Measurements from ENCODE around the gene ABHD8.
A peak's percentile ranks its signal among the peaks of the same experiment; 100 is the strongest.
"Not testable (repeated sequence)": the region's sequence is repeated elsewhere in the genome, so short reads cannot be mapped to it uniquely, and the experiment has no call there.

ABHD8 gene

DNA sequence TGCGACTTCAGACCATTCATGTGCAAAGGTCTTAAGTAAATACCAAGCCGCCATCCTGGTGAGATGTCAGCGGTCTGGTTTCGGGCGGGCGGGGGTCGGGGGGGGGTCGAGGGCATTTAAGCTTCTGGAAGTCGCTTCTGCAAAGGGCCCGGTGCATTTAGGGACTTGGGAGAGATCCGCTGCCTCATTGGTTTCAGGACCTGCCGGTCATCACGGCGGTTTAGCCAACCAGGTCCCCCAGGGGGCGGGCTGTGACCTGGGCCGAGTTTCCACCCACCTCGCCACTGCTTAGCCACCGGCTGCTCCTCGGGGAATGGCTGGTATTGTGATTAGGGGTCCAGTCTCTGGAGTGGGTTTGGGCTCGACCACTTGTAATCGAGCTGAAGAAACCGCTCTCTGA, 13.7 kb downstream of the ABHD8 start:
- TF ChIP-seq TAF1 (IDR thresholded peaks at IDR 0.05; ENCODE audit: borderline replicate concordance, low read depth, low read length) (no peak), POLR2A (IDR thresholded peaks at IDR 0.05; ENCODE audit: low read depth, low read length) (no peak), POLR2AphosphoS5 (IDR thresholded peaks at IDR 0.05; ENCODE audit: low read depth, low read length) (no peak)
- DNase-seq (ENCODE audit: insufficient read length): peak; percentile 88

DNA sequence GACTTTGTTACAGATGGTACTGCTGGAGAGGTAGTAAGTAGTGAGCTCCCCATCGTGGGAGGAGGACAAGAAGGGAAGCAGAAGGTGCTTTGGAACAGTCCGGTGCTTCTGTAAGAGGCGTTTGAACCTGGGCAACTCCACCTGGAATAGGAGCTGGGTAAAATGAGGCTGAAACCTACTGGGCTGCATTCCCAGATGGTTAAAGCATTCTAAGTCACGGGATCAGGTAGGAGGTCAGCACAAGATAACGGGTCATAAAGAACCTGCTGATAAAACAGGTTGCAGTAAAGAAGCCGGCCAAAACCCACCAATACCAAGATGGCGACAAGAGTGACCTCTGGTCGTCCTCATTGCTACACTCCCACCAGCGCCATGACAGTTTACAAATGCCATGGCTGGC, 16.5 kb downstream of the ABHD8 start:
- DNase-seq (ENCODE audit: insufficient read length) (no peak), FAIRE-seq (no peak)
- no peak for TF ChIP-seq POLR2A (IDR thresholded peaks at IDR 0.05; ENCODE audit: low read depth, low read length)

More for the DNA sequence above, 13.7 kb downstream of the ABHD8 start:
- FAIRE-seq: peak; percentile 79

DNA sequence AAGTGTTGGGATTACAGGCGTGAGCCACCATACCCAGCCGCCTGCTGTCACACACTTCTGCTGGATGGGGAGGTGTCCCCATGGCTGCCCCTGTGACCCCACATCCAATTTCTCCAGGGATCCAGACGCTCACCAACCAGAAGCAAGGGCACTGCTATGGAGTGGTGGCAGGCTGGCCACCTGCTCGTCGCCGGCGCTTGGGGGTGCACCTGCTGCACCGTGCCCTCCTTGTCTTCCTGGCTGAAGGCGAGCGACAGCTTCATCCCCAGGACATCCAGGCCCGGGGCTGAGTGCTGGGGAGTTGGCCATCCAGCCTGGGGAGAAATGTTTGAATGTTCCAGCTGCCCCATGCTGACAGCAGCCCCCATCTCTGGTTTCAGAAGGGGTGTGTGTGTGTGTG, 17.0 kb downstream of the ABHD8 start:
- DNase-seq (ENCODE audit: insufficient read length) (no peak), FAIRE-seq (no peak)
- TF ChIP-seq POLR2A (IDR thresholded peaks at IDR 0.05; ENCODE audit: low read depth, low read length): no peak
- TF ChIP-seq TAF1 (IDR thresholded peaks at IDR 0.05; ENCODE audit: borderline replicate concordance, low read depth, low read length): no peak
- no peak for TF ChIP-seq POLR2AphosphoS5 (IDR thresholded peaks at IDR 0.05; ENCODE audit: low read depth, low read length)

DNA sequence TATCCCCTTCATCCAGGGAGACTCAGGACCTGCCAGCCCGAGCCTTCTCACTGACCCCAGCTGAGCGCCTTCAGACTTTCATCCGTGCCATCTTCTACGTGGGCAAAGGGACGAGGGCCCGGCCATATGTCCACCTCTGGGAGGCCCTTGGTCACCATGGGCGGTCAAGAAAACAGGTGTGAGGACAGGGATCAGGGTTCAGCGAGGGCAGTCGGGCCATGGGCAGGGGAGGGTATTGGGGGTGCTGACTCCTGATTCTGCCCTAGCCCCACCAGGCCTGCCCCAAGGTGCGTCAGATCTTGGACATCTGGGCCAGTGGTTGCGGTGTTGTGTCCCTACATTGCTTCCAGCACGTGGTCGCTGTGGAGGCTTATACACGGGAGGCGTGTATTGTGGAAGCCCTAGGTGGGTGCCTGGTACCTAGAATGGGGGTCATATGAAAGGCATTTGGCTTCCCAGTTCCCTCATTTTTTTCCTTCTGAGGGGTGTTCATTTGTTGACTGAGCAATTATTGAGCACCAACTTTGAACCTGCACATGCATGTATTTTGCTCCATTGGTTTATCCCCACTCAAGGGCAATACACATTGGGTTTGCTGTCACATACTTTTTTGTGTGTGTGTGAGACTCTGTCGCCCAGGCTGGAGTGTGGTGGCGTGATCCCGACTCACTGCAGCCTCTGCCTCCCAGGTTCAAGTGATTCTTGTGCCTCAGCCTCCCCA, 17.6 kb downstream of the ABHD8 start:
- TF ChIP-seq POLR2AphosphoS5 (IDR thresholded peaks at IDR 0.05; ENCODE audit: low read depth, low read length) (no peak), POLR2A (IDR thresholded peaks at IDR 0.05; ENCODE audit: low read depth, low read length) (no peak), TAF1 (IDR thresholded peaks at IDR 0.05; ENCODE audit: borderline replicate concordance, low read depth, low read length) (no peak)
- DNase-seq (ENCODE audit: insufficient read length) (no peak), FAIRE-seq (no peak)

DNA sequence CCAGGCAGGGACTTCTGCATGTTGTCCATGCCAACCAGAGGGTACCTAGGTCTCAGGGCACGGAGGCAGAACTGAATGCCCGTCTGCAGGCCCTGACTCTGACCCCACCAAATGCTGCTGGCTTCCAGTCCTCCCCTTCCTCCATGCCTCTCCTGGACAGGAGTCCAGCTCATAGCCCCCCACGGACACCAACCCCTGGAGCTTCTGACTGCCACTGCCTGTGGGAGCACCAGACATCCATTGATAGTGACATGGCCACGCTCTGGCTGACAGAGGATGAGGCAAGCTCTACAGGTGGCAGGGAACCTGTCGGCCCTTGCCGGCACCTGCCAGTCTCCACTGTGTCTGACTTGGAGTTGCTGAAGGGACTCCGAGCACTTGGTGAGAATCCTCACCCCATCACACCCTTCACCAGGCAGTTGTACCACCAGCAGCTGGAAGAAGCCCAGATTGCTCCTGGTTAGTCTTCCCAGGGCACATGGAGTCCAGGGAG, 19.7 kb downstream of the ABHD8 start:
- DNase-seq (ENCODE audit: insufficient read length) (no peak), FAIRE-seq (no peak)
- TF ChIP-seq POLR2A (IDR thresholded peaks at IDR 0.05; ENCODE audit: low read depth, low read length): no peak

DNA sequence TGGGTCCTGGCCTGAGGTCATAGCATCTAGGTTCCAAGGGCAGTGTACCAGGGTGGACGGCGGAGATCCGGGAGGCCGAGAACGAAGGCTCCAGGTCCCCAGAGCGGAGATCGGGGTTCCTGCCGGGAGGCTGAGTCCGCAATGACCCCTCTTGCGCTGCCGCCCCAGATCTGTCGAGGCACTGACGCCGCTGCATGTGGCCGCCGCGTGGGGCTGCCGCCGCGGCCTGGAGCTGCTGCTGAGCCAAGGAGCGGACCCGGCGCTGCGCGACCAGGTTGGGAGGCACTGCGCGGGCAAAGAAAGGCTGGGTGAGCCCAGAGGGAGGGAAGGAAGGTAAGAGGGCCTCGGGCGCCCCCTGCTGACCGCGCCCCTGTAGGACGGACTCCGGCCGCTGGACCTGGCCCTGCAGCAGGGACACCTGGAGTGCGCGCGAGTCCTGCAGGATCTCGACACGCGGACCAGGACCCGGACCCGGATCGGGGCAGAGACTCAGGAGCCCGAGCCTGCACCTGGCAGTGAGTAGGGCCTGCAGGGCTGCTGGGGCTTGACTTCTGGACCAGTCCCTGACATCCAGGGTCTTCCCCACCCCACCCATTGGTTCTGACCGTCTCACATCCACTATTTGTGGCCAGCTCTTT, 20.6 kb downstream of the ABHD8 start:
- no peak for TF ChIP-seq TAF1 (IDR thresholded peaks at IDR 0.05; ENCODE audit: borderline replicate concordance, low read depth, low read length)
- no peak for TF ChIP-seq POLR2AphosphoS5 (IDR thresholded peaks at IDR 0.05; ENCODE audit: low read depth, low read length)
- TF ChIP-seq POLR2A (IDR thresholded peaks at IDR 0.05; ENCODE audit: low read depth, low read length): peak; percentile 28; the same call in 1 of the 2 replicates
- peak; percentile 93 for DNase-seq (ENCODE audit: insufficient read length)
- peak; percentile 97 for FAIRE-seq

DNA sequence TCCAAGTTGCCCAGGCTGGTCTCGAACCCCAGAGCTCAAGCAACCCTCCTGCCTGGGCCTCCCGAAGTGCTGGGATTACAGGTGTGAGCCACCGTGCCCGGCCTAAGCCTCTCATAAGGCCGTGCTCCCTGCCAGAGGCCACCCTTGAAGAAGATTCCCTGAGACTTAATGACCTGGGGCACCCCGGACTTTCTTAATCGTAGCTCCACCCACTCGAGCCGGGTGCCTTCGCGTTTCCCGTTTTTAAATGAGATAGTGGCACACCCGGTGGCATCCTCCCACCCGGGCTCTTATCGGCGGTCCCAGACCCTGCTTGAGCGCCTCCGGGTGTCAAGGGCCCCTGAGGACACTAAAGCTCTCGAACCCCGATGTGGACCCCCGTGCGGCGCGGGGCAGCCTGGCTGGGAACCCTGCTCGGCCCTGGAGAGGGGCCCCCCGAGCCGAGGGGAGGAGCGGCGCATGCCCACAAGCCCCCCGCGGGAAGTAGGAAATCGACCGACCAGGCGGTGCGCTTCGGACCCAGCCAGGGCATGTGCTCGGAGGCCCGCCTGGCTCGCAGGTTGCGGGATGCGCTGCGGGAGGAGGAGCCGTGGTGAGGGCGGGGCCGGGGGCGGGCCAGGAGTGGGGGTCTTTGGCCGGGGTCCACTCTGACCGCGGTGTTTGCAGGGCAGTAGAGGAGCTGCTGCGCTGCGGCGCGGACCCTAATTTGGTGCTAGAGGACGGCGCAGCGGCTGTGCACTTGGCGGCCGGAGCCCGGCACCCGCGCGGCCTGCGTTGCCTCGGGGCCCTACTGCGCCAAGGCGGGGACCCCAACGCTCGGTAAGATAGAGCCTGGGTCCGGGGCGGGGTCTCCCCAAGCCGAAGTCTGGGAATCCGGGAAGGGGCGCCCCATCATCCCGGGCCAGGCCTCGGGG, 21.6 kb downstream of the ABHD8 start, which contains the start of gene ANKLE1:
Gene ANKLE1, plus strand, starts transcription at position 511 of the 914 bp plus-strand sequence. Its CDS starts 20 bp downstream, at position 531.
- peak; percentile 80 for DNase-seq (ENCODE audit: insufficient read length)
- TF ChIP-seq POLR2A (IDR thresholded peaks at IDR 0.05; ENCODE audit: low read depth, low read length): peak; percentile 51; the same call in 1 of the 2 replicates
- no peak for TF ChIP-seq TAF1 (IDR thresholded peaks at IDR 0.05; ENCODE audit: borderline replicate concordance, low read depth, low read length)
- TF ChIP-seq POLR2AphosphoS5 (IDR thresholded peaks at IDR 0.05; ENCODE audit: low read depth, low read length): no peak
- peak; percentile 94 for FAIRE-seq

DNA sequence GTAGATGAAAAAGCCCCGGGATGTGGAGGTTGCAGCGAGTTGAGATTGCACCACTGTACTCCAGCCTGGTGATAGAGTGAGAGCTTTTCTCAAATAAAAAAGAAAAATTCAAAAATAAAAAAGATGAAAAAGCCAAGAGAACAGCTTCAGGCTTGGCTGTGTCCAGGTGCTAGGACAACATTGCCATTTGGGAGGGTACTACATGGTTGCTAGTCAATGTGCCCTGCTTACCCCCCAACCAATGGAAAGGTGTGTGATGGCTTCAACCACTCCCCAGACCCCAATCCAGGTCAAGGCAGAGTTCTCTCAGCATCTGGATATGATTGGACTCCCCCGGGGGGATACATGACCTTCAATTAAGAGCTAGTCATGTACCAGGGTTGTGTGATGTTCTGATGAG, 23.8 kb downstream of the ABHD8 start:
- DNase-seq (ENCODE audit: insufficient read length) (no peak), FAIRE-seq (no peak)
- no peak for TF ChIP-seq POLR2AphosphoS5 (IDR thresholded peaks at IDR 0.05; ENCODE audit: low read depth, low read length)

DNA sequence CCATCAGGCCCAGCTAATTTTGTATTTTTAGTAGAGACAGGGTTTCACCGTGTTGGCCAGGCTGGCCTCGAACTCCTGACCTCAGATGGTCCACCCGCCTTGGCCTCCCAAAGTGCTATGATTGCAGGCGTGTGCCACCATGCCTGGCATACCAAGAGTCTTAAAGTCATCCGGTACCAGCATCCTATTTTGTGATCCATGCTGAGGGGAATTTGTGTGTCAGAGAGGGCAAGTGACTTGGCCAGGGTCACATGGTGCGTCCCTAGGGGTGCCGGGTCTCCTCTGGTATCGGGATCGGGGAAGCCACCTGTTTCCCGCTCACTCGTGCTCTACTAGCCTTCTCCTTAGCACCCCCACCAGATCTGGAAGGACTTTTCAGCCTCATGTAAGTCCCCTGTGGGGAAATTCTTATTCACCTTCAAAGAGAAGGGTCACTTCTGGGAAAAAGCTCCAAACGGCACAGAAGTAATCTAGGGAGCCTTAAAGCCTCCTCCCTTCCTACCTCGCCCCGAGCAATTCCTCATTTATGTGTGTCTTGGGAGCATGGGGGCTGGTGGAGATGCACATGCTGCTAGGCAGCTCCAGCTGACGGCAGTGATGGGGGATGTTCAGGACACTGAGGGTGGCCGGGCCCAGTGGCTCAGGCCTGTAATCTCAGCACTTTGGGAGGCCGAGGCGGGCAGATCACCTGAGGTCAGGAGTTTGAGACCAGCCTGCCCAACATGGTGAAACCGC, 27.6 kb downstream of the ABHD8 start:
- no peak for TF ChIP-seq POLR2AphosphoS5 (IDR thresholded peaks at IDR 0.05; ENCODE audit: low read depth, low read length)
- TF ChIP-seq TAF1 (IDR thresholded peaks at IDR 0.05; ENCODE audit: borderline replicate concordance, low read depth, low read length): no peak
- TF ChIP-seq POLR2A (IDR thresholded peaks at IDR 0.05; ENCODE audit: low read depth, low read length): no peak
- FAIRE-seq (no peak), DNase-seq (ENCODE audit: insufficient read length) (no peak)

DNA sequence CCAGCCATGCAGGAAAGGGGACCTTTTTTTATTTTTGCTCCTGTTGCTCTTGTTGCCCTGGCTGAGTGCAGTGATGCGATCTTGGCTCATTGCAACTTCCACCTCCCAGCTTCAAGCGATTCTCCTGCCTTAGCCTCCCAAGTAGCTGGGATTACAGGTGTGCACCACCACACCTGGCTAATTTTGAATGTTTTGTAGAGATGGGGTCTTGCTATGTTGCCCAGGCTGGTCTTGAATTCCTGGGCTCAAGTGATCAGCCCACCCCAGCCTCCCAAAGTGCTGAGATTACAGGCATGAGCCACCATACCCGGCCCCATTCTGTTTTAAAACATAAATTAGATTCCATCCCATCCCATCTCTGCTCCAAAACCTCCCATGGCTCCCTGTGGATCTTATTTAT, 28.3 kb downstream of the ABHD8 start:
- FAIRE-seq; DNase-seq (ENCODE audit: insufficient read length): not testable (repeated sequence)

DNA sequence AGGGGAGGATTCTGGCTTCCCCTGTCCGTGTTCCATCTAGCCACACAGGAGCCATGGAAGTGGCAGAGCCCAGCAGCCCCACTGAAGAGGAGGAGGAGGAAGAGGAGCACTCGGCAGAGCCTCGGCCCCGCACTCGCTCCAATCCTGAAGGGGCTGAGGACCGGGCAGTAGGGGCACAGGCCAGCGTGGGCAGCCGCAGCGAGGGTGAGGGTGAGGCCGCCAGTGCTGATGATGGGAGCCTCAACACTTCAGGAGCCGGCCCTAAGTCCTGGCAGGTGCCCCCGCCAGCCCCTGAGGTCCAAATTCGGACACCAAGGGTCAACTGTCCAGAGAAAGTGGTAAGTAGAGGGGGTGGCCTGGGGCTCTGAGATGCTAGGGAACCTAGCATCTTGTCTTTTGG, 34.5 kb downstream of the ABHD8 start:
- no peak for FAIRE-seq
- DNase-seq (ENCODE audit: insufficient read length): no peak

More for the DNA sequence above, 34.5 kb downstream of the ABHD8 start:
- no peak for TF ChIP-seq POLR2A (IDR thresholded peaks at IDR 0.05; ENCODE audit: low read depth, low read length)
- no peak for TF ChIP-seq TAF1 (IDR thresholded peaks at IDR 0.05; ENCODE audit: borderline replicate concordance, low read depth, low read length)
- TF ChIP-seq POLR2AphosphoS5 (IDR thresholded peaks at IDR 0.05; ENCODE audit: low read depth, low read length): no peak

All from GM12892 (cell line).